Measurements from ENCODE around the gene ZSCAN2.

The ZSCAN2 gene

DNA sequence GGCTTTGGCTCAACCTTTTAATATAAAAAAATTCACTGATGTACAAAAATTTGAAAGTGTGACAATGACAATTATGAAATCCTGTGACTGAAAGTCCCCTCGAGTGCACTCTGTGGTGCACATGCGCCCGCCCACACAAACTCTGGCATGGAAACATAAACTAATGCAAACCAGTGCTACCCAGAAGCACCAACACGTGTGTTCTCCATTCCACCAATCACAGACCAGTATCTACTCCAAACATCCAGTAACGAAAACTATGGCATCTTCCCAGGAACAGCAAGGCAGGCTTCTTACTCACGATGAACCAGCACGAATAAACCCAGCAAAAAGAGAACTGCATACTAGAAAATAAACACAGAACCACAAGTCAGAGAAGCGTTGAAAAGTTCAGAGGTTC is 68.9 kb downstream of the ZSCAN2 start:
- no peak for TF ChIP-seq ZFX (IDR thresholded peaks at IDR 0.05)
- TF ChIP-seq CTCF (conservative IDR thresholded peaks at IDR 0.05) = no peak
- no peak overlapping the region for H3K27ac ChIP-seq

- TF ChIP-seq CTCF (conservative IDR thresholded peaks at IDR 0.05) = no peak
- TF ChIP-seq ZFX (IDR thresholded peaks at IDR 0.05) = no peak
- H3K27ac ChIP-seq = no peak overlapping the region
Observed at GRCh38 chr15:84671211-84671610, 70.4 kb downstream of the ZSCAN2 start.
